Psoas muscle (tissue), 8 donors: ENCODE measurements around the gene SRRM3. TPM values are rescaled to one million over a fixed set of nuclear protein-coding genes. Genes with fewer than 3 reads are reported as not detected.

Experiments used
- ATAC-seq, 4 donors: fragments of 200-7000 bp; cut with Tn5 transposase; one replicate each; pipeline ENCODE4 v1.9.1; 2020; ENCODE audit warnings: moderate library complexity in 3 of 4, mild to moderate bottlenecking in 2 of 4
- DNase-seq, 2 donors: peaks; one replicate each; pipeline ENCODE4 v3.0.0-alpha.2; 2020
- H3K27ac ChIP-seq: fragments of 200-600 bp; one replicate; pipeline ENCODE4 v1.8.0; 2022
- H3K27me3 ChIP-seq, 3 donors: fragments of 200-600 bp in 1 of 3; one replicate each; pipeline versions ENCODE4 v1.6.1 to v1.8.0; 2013 to 2022; ENCODE audit warnings: low read length in 2 of 3, mild to moderate bottlenecking in 2 of 3, moderate library complexity in 1 of 3; ENCODE audit not compliant: insufficient read depth in 3 of 3
- H3K36me3 ChIP-seq, 2 donors: fragments of 200-600 bp in 1 of 2; one replicate each; pipeline versions ENCODE4 v1.6.1 to v1.8.0; 2013 to 2022; ENCODE audit warnings: low read depth in 1 of 2, mild to moderate bottlenecking in 1 of 2, moderate library complexity in 1 of 2; ENCODE audit not compliant: insufficient read depth in 1 of 2
- H3K4me1 ChIP-seq: fragments of 200-600 bp; one replicate; pipeline ENCODE4 v1.8.0; 2022
- H3K4me3 ChIP-seq: fragments of 200-600 bp; one replicate; pipeline ENCODE4 v1.8.0; 2022; ENCODE audit warnings: mild to moderate bottlenecking
- H3K9me3 ChIP-seq: fragments of 200-600 bp; one replicate; pipeline ENCODE4 v1.8.0; 2022
- CTCF ChIP-seq: fragments of 200-600 bp; IDR thresholded peaks from one replicate; pipeline ENCODE4 v1.8.0; 2022; ENCODE audit warnings: antibody characterized with exemption
- WGBS, 3 donors: extraction: QIAGEN DNeasy Blood & Tissue Kit; methylation state at CpG; one replicate each; pipeline versions ENCODE4 v1.1.6 to v1.1.7; 2013; 5-methylcytosine and 5-hydroxymethylcytosine counted together
- intact Hi-C, 2 donors: fragments of 100-400 bp; cut with DNase I; formaldehyde crosslinking; loops; one replicate each; pipeline versions ENCODE4 v1.11.0 to v1.14.2; 2022
- polyA plus RNA-seq, 3 donors: library from polyadenylated mRNA; stranded (reverse); fragments of 200-250 nt; gene quantifications; one replicate each; pipeline ENCODE4 v1.2.3, GENCODE V29; 2013
- total RNA-seq, 4 donors: library from RNA; stranded (reverse); fragmentation: NEBNext Ultra II Directional in 2 of 4; extraction: Animal tissue kit (Norgen Biotek cat#: 25700) in 2 of 4; gene quantifications; one replicate each; pipeline versions ENCODE4 v1.2.1 to v1.2.4, GENCODE V29; 2021 to 2023
- donor health status: healthy with polysubstance abuse.
- donor health status: DM: no; HTN: no; CAD: no; lungs with moderate emphysema.
- donor health status: Bipolar disorder and iron deficiency.
- donor health status: healthy.
- donor health status: DM: yes; HTN: yes; CAD: no.
- donor health status: DM: no; HTN: no; CAD: no.
- donor health status: DM: no; HTN: no; CAD: no.
- donor health status: DM: yes; HTN: yes; CAD: no.

SRRM3 gene
- total and polyA plus RNA-seq, 7 donors: 0.48 to 5.4 (median 0.69) TPM

- intact Hi-C loops: no loop called here
- Histone ChIP-seq H3K4me1 (no peaks in the 10 kb centered on the region), H3K27ac (no peak overlapping the region), H3K27me3 (peaks cover 0 to 5% (median 0%) of the 10 kb centered on the region in 3 donors), H3K9me3 (no peaks in the 10 kb centered on the region), H3K4me3 (no peak overlapping the region), H3K36me3 (no peaks in the 10 kb centered on the region)
- no peak for TF ChIP-seq CTCF
- no peak for DNase-seq
- no peak for ATAC-seq
- 40 to 42% (median 40%) methylated on average over 3 of the region's 3 CpGs for WGBS, 3 donors
Measured at GRCh38 chr7:76244781-76245391, 43.2 kb downstream of the SRRM3 start.

GRCh38 chr7:76246804-76247389, 45.2 kb downstream of the SRRM3 start:
- Histone ChIP-seq H3K27ac (no peak overlapping the region), H3K9me3 (no peaks in the 10 kb centered on the region), H3K27me3 (peaks cover 0 to 5% (median 0%) of the 10 kb centered on the region in 3 donors), H3K4me1 (no peaks in the 10 kb centered on the region), H3K4me3 (no peak overlapping the region), H3K36me3 (no peaks in the 10 kb centered on the region)
- intact Hi-C loops: no loop called here
- 43 to 52% (median 45%) methylated on average over 5 of the region's 5 CpGs for WGBS, 3 donors
- DNase-seq: no peak
- TF ChIP-seq CTCF: no peak
- no peak for ATAC-seq

GRCh38 chr7:76247938-76248337, 46.2 kb downstream of the SRRM3 start:
- Histone ChIP-seq H3K27ac (no peak overlapping the region), H3K9me3 (no peaks in the 10 kb centered on the region), H3K36me3 (no peaks in the 10 kb centered on the region), H3K4me1 (no peaks in the 10 kb centered on the region), H3K4me3 (no peak overlapping the region), H3K27me3 (peaks cover 0 to 5% (median 0%) of the 10 kb centered on the region in 3 donors)
- TF ChIP-seq CTCF: no peak
- intact Hi-C loops: no loop called here
- ATAC-seq (no peak), DNase-seq (no peak)
- 86 to 92% (median 89%) methylated on average over 10 of the region's 10 CpGs for WGBS, 3 donors

GRCh38 chr7:76252021-76252420, 50.3 kb downstream of the SRRM3 start:
- H3K27me3 ChIP-seq: no peaks in the 10 kb centered on the region
- no peak for ATAC-seq
- H3K4me3 ChIP-seq: no peak overlapping the region
- intact Hi-C loops: no loop called here
- H3K27ac ChIP-seq: no peak overlapping the region
- H3K4me1 ChIP-seq: no peaks in the 10 kb centered on the region
- H3K9me3 ChIP-seq: no peaks in the 10 kb centered on the region
- TF ChIP-seq CTCF: no peak
- WGBS, 3 donors: 79 to 81% (median 81%) methylated on average over 6 of the region's 6 CpGs
- no peak for DNase-seq
- no peaks in the 10 kb centered on the region for H3K36me3 ChIP-seq
